CD14-positive monocyte (primary cell): ENCODE results near the gene RNF213. TPM values are rescaled to one million over a fixed set of nuclear protein-coding genes. Genes with fewer than 3 reads are reported as not detected.

Experiments
- DNase-seq, 3 donors: peaks; one replicate each; pipeline ENCODE4 v3.0.0-alpha.2; 2011 to 2022
- H2AFZ ChIP-seq: 2 replicates; pipeline ENCODE4 v1.6.0; 2012; ENCODE audit warnings: mild to moderate bottlenecking, low read depth, low read length, inconsistent platforms; ENCODE audit not compliant: insufficient read depth, poor library complexity, severe bottlenecking
- H3K27ac ChIP-seq, 2 donors: 1 replicate in 1 of 2; 2 replicates in 1 of 2; pipeline ENCODE4 v1.5.1; 2012 to 2013; ENCODE audit warnings: low read length in 2 of 2, control low read depth in 1 of 2, inconsistent platforms in 1 of 2, low read depth in 1 of 2, mild to moderate bottlenecking in 1 of 2
- H3K27me3 ChIP-seq, 2 donors: one replicate each; pipeline versions ENCODE4 v1.6.0 to v1.6.1; 2011 to 2013; ENCODE audit warnings: low read length in 2 of 2; ENCODE audit not compliant: control insufficient read depth in 2 of 2, insufficient read depth in 2 of 2
- H3K36me3 ChIP-seq, 2 donors: replicated peaks in 1 of 2; 1 replicate in 1 of 2; 2 replicates in 1 of 2; pipeline versions ENCODE4 v1.5.1 to v1.6.1; 2012 to 2013; ENCODE audit warnings: low read length in 2 of 2, control low read depth in 1 of 2, inconsistent platforms in 1 of 2, mild to moderate bottlenecking in 1 of 2; ENCODE audit not compliant: insufficient read depth in 2 of 2, control insufficient read depth in 1 of 2
- H3K4me1 ChIP-seq, 2 donors: 1 replicate in 1 of 2; 2 replicates in 1 of 2; pipeline versions ENCODE4 v1.5.1 to v1.6.1; 2012 to 2013; ENCODE audit warnings: low read length in 2 of 2, control low read depth in 1 of 2, inconsistent platforms in 1 of 2, mild to moderate bottlenecking in 1 of 2, moderate library complexity in 1 of 2; ENCODE audit not compliant: insufficient read depth in 2 of 2, control insufficient read depth in 1 of 2
- H3K4me2 ChIP-seq: replicated peaks from 2 replicates; pipeline ENCODE3; 2012; ENCODE audit warnings: low read length, moderate library complexity, mild to moderate bottlenecking; ENCODE audit not compliant: poor library complexity, severe bottlenecking; ENCODE audit errors: extremely low read depth
- H3K4me3 ChIP-seq, 3 experiments: fragments of 200-600 bp in 1 of 3; sonication (generic) in 1 of 3; replicated peaks in 1 of 3; 1 replicate in 2 of 3; 2 replicates in 1 of 3; pipeline ENCODE4 v1.5.1; 2011 to 2013; ENCODE audit warnings: low read length in 3 of 3, mild to moderate bottlenecking in 3 of 3, control low read depth in 2 of 3, low read depth in 2 of 3, inconsistent platforms in 1 of 3, moderate library complexity in 1 of 3
- H3K79me2 ChIP-seq: 2 replicates; pipeline ENCODE4 v1.6.0; 2012; ENCODE audit warnings: mild to moderate bottlenecking, control low read depth, inconsistent platforms, low read length, moderate library complexity; ENCODE audit not compliant: insufficient read depth
- H3K9ac ChIP-seq: 2 replicates; pipeline ENCODE4 v1.6.0; 2017; ENCODE audit warnings: low read length, mild to moderate bottlenecking; ENCODE audit not compliant: insufficient read depth, poor library complexity, severe bottlenecking
- H3K9me3 ChIP-seq, 2 donors: replicated peaks in 1 of 2; 1 replicate in 1 of 2; 2 replicates in 1 of 2; pipeline versions ENCODE4 v1.5.1 to v1.6.1; 2012 to 2013; ENCODE audit warnings: low read length in 2 of 2, control low read depth in 1 of 2; ENCODE audit not compliant: control insufficient read depth in 1 of 2, insufficient read depth in 1 of 2
- H4K20me1 ChIP-seq: 2 replicates; pipeline ENCODE4 v1.6.0; 2012; ENCODE audit warnings: mild to moderate bottlenecking, low read length, control low read depth, moderate library complexity; ENCODE audit not compliant: insufficient read depth
- H3K27ac Mint-ChIP-seq, 7 donors: one replicate each; pipeline ENCODE4 v1.8.0; 2020; ENCODE audit warnings: mild to moderate bottlenecking in 7 of 7, mixed read lengths in 7 of 7, moderate library complexity in 6 of 7, inconsistent platforms in 2 of 7
- H3K27me3 Mint-ChIP-seq, 3 donors: one replicate each; pipeline ENCODE4 v1.8.0; 2021 to 2022; ENCODE audit warnings: low read depth in 3 of 3, mild to moderate bottlenecking in 3 of 3, mixed read lengths in 3 of 3, moderate library complexity in 3 of 3, inconsistent platforms in 1 of 3
- H3K36me3 Mint-ChIP-seq, 2 donors: one replicate each; pipeline ENCODE4 v1.8.0; 2020; ENCODE audit warnings: mixed read lengths in 2 of 2, inconsistent platforms in 1 of 2, mild to moderate bottlenecking in 1 of 2
- H3K4me1 Mint-ChIP-seq: one replicate; pipeline ENCODE4 v1.8.0; 2020; ENCODE audit warnings: mild to moderate bottlenecking, mixed read lengths
- H3K4me3 Mint-ChIP-seq, 2 donors: one replicate each; pipeline ENCODE4 v1.8.0; 2020; ENCODE audit warnings: mild to moderate bottlenecking in 2 of 2, mixed read lengths in 2 of 2, moderate library complexity in 1 of 2
- H3K9me3 Mint-ChIP-seq, 7 donors: one replicate each; pipeline ENCODE4 v1.8.0; 2020 to 2022; ENCODE audit warnings: mixed read lengths in 7 of 7, mild to moderate bottlenecking in 6 of 7, moderate library complexity in 6 of 7, inconsistent platforms in 2 of 7
- WGBS: methylation state at CpG from one replicate; pipeline ENCODE4 v1.1.5; 2013; ENCODE audit warnings: missing lambda C conversion rate; ENCODE audit not compliant: insufficient coverage; 5-methylcytosine and 5-hydroxymethylcytosine counted together
- intact Hi-C, 2 donors: fragments of 100-400 bp; cut with micrococcal nuclease; formaldehyde crosslinking; loops; one replicate each; pipeline versions ENCODE4 v1.15.0 to v1.15.1; 2023
- polyA plus RNA-seq, 3 donors: library from polyadenylated mRNA; depleted of rRNA in 1 of 3; unstranded in 2 of 3; stranded (reverse) in 1 of 3; fragments of 300-500 nt in 2 of 3; fragments of >200 nt in 1 of 3; fragmentation: Illumina TruSeq in 2 of 3; gene quantifications; 1 replicate in 2 of 3; 2 replicates in 1 of 3; pipeline ENCODE4 v1.2.3, GENCODE V29; 2012 to 2021
- TF ChIP-seq, protein P1 (sequence below): fragments of 200-600 bp; IDR thresholded peaks from one replicate; pipeline ENCODE4 v1.8.0; 2022; ENCODE audit warnings: antibody characterized with exemption, mild to moderate bottlenecking

Gene RNF213
- polyA plus RNA-seq, 3 donors: 10.3 to 196 (median 18.1) TPM

DNA sequence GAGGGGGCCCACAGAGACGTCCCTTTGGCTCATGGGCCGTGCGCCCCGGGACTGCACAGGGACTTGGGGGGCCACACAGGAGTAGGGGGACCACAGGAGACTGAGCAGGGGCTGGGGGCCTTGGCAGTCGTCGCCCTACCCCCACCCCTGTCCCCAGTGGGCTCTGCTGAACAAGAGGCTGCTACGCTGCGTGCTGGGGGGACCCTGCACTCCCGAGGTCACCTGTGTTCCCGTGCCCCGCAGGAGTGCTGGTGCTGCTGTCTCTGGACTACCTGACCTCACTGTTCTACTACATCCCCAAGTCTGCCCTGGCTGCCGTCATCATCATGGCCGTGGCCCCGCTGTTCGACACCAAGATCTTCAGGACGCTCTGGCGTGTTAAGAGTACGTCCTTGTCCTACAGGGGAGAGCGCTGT, 14.4 kb upstream of the RNF213 start:
- H3K9me3 Mint-ChIP-seq: peaks cover 0 to 2% (median 0%) of the 10 kb centered on the region in 7 donors
- Histone ChIP-seq H3K27ac (no peak overlapping the region), H3K9me3 (no peaks in the 10 kb centered on the region), H4K20me1 (no peaks in the 10 kb centered on the region), H3K9ac (no peak overlapping the region), H3K36me3 (no peaks in the 10 kb centered on the region), H3K27me3 (no peaks in the 10 kb centered on the region), H3K79me2 (no peaks in the 10 kb centered on the region), H2AFZ (no peak overlapping the region), H3K4me2 (no peak overlapping the region), H3K4me3 (no peak overlapping the region), H3K4me1 (no peaks in the 10 kb centered on the region)
- H3K27me3 Mint-ChIP-seq: peaks cover 3 to 8% (median 6%) of the 10 kb centered on the region in 3 donors
- H3K4me1 Mint-ChIP-seq: no peaks in the 10 kb centered on the region
- H3K4me3 Mint-ChIP-seq: no peak overlapping the region
- TF ChIP-seq, protein P1, sequence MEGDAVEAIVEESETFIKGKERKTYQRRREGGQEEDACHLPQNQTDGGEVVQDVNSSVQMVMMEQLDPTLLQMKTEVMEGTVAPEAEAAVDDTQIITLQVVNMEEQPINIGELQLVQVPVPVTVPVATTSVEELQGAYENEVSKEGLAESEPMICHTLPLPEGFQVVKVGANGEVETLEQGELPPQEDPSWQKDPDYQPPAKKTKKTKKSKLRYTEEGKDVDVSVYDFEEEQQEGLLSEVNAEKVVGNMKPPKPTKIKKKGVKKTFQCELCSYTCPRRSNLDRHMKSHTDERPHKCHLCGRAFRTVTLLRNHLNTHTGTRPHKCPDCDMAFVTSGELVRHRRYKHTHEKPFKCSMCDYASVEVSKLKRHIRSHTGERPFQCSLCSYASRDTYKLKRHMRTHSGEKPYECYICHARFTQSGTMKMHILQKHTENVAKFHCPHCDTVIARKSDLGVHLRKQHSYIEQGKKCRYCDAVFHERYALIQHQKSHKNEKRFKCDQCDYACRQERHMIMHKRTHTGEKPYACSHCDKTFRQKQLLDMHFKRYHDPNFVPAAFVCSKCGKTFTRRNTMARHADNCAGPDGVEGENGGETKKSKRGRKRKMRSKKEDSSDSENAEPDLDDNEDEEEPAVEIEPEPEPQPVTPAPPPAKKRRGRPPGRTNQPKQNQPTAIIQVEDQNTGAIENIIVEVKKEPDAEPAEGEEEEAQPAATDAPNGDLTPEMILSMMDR: no peak
- 100% methylated on average over 5 of the region's 19 CpGs for WGBS
- peaks cover 4 to 20% of the 10 kb centered on the region in 2 donors for H3K36me3 Mint-ChIP-seq
- H3K27ac Mint-ChIP-seq: peak overlapping the region in 1 of 7 donors; percentile 18
- no peak for DNase-seq
- intact Hi-C loops: no loop called here

DNA sequence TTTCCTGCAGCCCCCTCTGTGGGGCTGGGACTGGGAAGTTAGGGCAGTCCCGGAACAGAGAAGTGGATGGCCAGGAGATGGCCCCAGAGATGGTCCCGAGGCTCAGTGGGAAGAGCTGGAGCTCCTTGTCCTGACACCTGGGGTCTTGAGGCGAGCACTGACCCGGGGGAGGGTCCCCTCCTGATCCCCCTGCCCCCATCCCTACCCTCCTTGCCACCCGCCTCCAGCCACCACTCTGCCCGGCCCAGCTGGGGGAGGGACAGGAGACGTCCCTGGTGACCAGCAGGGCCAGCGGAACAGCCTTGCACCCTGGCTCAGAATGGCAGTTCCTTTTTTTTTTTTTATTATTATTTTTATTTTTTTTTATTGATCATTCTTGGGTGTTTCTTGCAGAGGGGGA, 13.9 kb upstream of the RNF213 start:
- Histone ChIP-seq H2AFZ (no peak overlapping the region), H3K27me3 (no peaks in the 10 kb centered on the region), H3K4me1 (no peaks in the 10 kb centered on the region), H3K4me3 (no peak overlapping the region), H3K9me3 (no peaks in the 10 kb centered on the region), H4K20me1 (no peaks in the 10 kb centered on the region), H3K27ac (no peak overlapping the region), H3K36me3 (no peaks in the 10 kb centered on the region), H3K9ac (no peak overlapping the region), H3K4me2 (no peak overlapping the region), H3K79me2 (no peaks in the 10 kb centered on the region)
- Mint-ChIP-seq H3K27ac (no peak overlapping the region), H3K4me3 (no peak overlapping the region), H3K4me1 (no peaks in the 10 kb centered on the region), H3K36me3 (peaks cover 0 to 17% of the 10 kb centered on the region in 2 donors), H3K27me3 (peaks cover 0 to 10% (median 9%) of the 10 kb centered on the region in 3 donors), H3K9me3 (peaks cover 0 to 2% (median 0%) of the 10 kb centered on the region in 7 donors)
- TF ChIP-seq, protein P1: no peak
- DNase-seq: no peak
- intact Hi-C loops: no loop called here
- 82% methylated on average over 3 of the region's 8 CpGs for WGBS
